HepG2 (cell line): Measurements from ENCODE around the gene KRT40. TPM values are rescaled to one million over a fixed set of nuclear protein-coding genes. Genes with fewer than 3 reads are reported as not detected.
A peak's percentile ranks its signal among the peaks of the same experiment; 100 is the strongest.

Experiments used
- CBX5 ChIP-seq: sonication (generic); formaldehyde crosslinking; IDR thresholded peaks from 2 replicates; pipeline ENCODE4 v1.4.0; 2020; ENCODE audit warnings: missing genetic modification reagents, borderline replicate concordance
- FOXO1 ChIP-seq: sonication (generic); formaldehyde crosslinking; IDR thresholded peaks from 2 replicates; pipeline ENCODE4 v1.4.0; 2020; ENCODE audit warnings: missing genetic modification reagents
- HIVEP1 ChIP-seq: sonication (generic); formaldehyde crosslinking; IDR thresholded peaks from 2 replicates; pipeline ENCODE4 v1.4.0; 2020; ENCODE audit warnings: mild to moderate bottlenecking, missing genetic modification reagents
- MED13 ChIP-seq: sonication (generic); formaldehyde crosslinking; IDR thresholded peaks from 2 replicates; pipeline ENCODE4 v1.5.0; 2020; ENCODE audit warnings: missing genetic modification reagents
- PITX1 ChIP-seq: sonication (generic); formaldehyde crosslinking; IDR thresholded peaks from 2 replicates; pipeline ENCODE4 v1.5.1; 2020; ENCODE audit warnings: mild to moderate bottlenecking, missing genetic modification reagents
- STAG1 ChIP-seq: sonication (generic); formaldehyde crosslinking; IDR thresholded peaks from 2 replicates; pipeline ENCODE4 v1.4.0; 2020; ENCODE audit warnings: missing genetic modification reagents
- TBL1XR1 ChIP-seq: fragments of 150-350 bp; IDR thresholded peaks from 2 replicates; pipeline ENCODE4 v1.6.1; 2014; ENCODE audit warnings: borderline replicate concordance, low read length; ENCODE audit not compliant: partially characterized antibody
- TEAD3 ChIP-seq: optimal IDR thresholded peaks from 2 replicates; pipeline ENCODE3; 2016; ENCODE audit warnings: borderline replicate concordance
- ZBTB20 ChIP-seq: sonication (generic); formaldehyde crosslinking; IDR thresholded peaks from 2 replicates; pipeline ENCODE4 v1.8.1; 2023; ENCODE audit warnings: missing genetic modification reagents, low read depth, mild to moderate bottlenecking, borderline replicate concordance
- ZBTB4 ChIP-seq: sonication (generic); formaldehyde crosslinking; IDR thresholded peaks from 2 replicates; pipeline ENCODE4 v1.4.0; 2020; ENCODE audit warnings: missing genetic modification reagents, mild to moderate bottlenecking, borderline replicate concordance
- ZFY ChIP-seq: sonication (generic); formaldehyde crosslinking; IDR thresholded peaks from 2 replicates; pipeline ENCODE4 v1.4.0; 2020; ENCODE audit warnings: missing genetic modification reagents
- ZNF674 ChIP-seq: sonication (generic); formaldehyde crosslinking; IDR thresholded peaks from 2 replicates; pipeline ENCODE4 v1.5.0; 2020; ENCODE audit warnings: low read depth, mild to moderate bottlenecking, missing genetic modification reagents
- polyA plus RNA-seq, 8 experiments: library from polyadenylated mRNA; depleted of rRNA in 3 of 8; stranded (reverse) in 7 of 8; unstranded in 1 of 8; fragments of >200 nt; fragmentation: Illumina TruSeq in 4 of 8; extraction: Trizol in 4 of 8; gene quantifications; 2 replicates each; pipeline versions ENCODE4 v1.2.1 to v1.2.3, GENCODE V29; 2011 to 2016; ENCODE audit warnings: low read depth in 4 of 8, missing spikeins in 1 of 8, mixed read lengths in 1 of 8; ENCODE audit not compliant: insufficient read depth in 1 of 8
- total RNA-seq, 5 experiments: library from RNA; depleted of rRNA; stranded (reverse); fragments of >200 nt; fragmentation: Illumina TruSeq; extraction: Trizol; gene quantifications; 2 replicates each; pipeline ENCODE4 v1.2.3, GENCODE V29; 2016; ENCODE audit warnings: low read depth in 1 of 5
- TF ChIP-seq, protein P1 (sequence below), 2 experiments: sonication (generic) in 1 of 2; formaldehyde crosslinking in 1 of 2; IDR thresholded peaks; 2 replicates each; pipeline versions ENCODE4 v1.6.1 to v1.9.0; 2014 to 2022; ENCODE audit warnings: antibody characterized with exemption in 1 of 2, borderline replicate concordance in 1 of 2, inconsistent platforms in 1 of 2, low read depth in 1 of 2, missing genetic modification reagents in 1 of 2
- TF ChIP-seq, protein P2 (sequence below): sonication (generic); formaldehyde crosslinking; IDR thresholded peaks from 2 replicates; pipeline ENCODE4 v1.8.0; 2022; ENCODE audit warnings: mild to moderate bottlenecking, missing genetic modification reagents
- TF ChIP-seq, protein P3 (sequence below): IDR thresholded peaks from 2 replicates; pipeline ENCODE4 v1.6.1; 2016

Gene KRT40
- total and polyA plus RNA-seq, 2 of the 13 experiments (the other 11 are each of a cell fraction or from before 2014, with no cell fraction given): not detected

DNA sequence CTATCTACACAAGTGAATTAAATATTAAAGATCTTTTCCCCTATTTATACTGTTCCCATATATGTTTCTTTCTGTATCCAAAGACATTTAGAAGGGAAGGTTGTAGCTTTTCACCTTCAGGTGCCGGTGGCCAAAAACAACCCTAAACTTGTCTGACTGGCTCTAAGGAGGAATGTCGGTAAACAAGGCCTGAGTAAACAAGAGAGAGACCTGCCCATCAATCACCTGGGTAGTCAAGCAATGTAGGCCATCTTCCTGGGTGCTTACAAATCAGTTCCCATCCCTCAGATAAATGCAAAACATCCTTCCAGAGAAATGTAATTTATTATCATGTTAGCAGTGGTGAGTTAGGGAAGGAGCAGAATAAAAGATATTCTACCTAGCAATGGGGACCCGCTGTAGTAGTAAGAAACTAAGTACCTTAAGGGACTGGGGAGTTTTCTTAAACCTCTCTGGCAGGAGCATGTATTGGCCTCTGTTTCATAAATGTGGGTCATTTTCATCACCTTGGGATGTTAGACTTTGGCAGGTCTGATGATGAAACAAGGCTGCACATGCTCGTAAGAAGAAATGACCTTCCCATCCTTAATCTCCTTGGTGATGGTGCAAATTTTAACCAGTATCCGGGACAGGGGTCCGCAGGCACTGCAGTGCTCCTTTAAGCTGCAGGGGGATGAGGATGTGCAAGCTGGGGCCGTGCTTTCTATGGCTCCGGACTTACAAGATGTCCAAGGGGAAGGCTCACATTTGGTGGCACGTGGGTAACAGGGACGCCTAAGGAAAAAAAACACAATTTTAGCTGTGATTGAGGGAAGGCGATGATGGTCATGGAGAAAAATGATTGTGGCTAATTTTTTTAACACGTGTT is 25.8 kb downstream of the KRT40 start (continued):
- TF ChIP-seq, protein P1, sequence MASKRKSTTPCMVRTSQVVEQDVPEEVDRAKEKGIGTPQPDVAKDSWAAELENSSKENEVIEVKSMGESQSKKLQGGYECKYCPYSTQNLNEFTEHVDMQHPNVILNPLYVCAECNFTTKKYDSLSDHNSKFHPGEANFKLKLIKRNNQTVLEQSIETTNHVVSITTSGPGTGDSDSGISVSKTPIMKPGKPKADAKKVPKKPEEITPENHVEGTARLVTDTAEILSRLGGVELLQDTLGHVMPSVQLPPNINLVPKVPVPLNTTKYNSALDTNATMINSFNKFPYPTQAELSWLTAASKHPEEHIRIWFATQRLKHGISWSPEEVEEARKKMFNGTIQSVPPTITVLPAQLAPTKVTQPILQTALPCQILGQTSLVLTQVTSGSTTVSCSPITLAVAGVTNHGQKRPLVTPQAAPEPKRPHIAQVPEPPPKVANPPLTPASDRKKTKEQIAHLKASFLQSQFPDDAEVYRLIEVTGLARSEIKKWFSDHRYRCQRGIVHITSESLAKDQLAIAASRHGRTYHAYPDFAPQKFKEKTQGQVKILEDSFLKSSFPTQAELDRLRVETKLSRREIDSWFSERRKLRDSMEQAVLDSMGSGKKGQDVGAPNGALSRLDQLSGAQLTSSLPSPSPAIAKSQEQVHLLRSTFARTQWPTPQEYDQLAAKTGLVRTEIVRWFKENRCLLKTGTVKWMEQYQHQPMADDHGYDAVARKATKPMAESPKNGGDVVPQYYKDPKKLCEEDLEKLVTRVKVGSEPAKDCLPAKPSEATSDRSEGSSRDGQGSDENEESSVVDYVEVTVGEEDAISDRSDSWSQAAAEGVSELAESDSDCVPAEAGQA (IDR thresholded peaks at IDR 0.05; ENCODE audit: low read depth): no peak
- TF ChIP-seq, protein P1 (CRISPR knock-in tag; IDR thresholded peaks at IDR 0.05; ENCODE audit: borderline replicate concordance): peak; percentile 61; the same call in 1 of the 2 replicates
- TF ChIP-seq TBL1XR1: peak; percentile 16
- TF ChIP-seq ZNF674 (CRISPR knock-in tag): no peak
- peak; percentile 98 for TF ChIP-seq TEAD3
- TF ChIP-seq STAG1 (CRISPR knock-in tag): peak; percentile 22; the same call in 1 of the 2 replicates
- TF ChIP-seq ZBTB4 (CRISPR knock-in tag): no peak
- peak; percentile 43; the same call in 1 of the 2 replicates for TF ChIP-seq CBX5 (CRISPR knock-in tag)
- TF ChIP-seq, protein P2, sequence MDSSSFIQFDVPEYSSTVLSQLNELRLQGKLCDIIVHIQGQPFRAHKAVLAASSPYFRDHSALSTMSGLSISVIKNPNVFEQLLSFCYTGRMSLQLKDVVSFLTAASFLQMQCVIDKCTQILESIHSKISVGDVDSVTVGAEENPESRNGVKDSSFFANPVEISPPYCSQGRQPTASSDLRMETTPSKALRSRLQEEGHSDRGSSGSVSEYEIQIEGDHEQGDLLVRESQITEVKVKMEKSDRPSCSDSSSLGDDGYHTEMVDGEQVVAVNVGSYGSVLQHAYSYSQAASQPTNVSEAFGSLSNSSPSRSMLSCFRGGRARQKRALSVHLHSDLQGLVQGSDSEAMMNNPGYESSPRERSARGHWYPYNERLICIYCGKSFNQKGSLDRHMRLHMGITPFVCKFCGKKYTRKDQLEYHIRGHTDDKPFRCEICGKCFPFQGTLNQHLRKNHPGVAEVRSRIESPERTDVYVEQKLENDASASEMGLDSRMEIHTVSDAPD: peak; percentile 51; the same call in 1 of the 2 replicates
- TF ChIP-seq, protein P3, sequence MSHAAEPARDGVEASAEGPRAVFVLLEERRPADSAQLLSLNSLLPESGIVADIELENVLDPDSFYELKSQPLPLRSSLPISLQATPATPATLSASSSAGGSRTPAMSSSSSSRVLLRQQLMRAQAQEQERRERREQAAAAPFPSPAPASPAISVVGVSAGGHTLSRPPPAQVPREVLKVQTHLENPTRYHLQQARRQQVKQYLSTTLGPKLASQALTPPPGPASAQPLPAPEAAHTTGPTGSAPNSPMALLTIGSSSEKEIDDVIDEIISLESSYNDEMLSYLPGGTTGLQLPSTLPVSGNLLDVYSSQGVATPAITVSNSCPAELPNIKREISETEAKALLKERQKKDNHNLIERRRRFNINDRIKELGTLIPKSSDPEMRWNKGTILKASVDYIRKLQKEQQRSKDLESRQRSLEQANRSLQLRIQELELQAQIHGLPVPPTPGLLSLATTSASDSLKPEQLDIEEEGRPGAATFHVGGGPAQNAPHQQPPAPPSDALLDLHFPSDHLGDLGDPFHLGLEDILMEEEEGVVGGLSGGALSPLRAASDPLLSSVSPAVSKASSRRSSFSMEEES (CRISPR knock-in tag): peak; percentile 48; the same call in 1 of the 2 replicates
- no peak for TF ChIP-seq HIVEP1 (CRISPR knock-in tag)
- peak; percentile 72; the same call in 1 of the 2 replicates for TF ChIP-seq PITX1 (CRISPR knock-in tag)
- peak; percentile 71; the same call in 1 of the 2 replicates for TF ChIP-seq MED13
- peak; percentile 89 for TF ChIP-seq ZFY
- TF ChIP-seq ZBTB20 (CRISPR knock-in tag): peak; percentile 57; the same call in 1 of the 2 replicates
- TF ChIP-seq FOXO1 (CRISPR knock-in tag): peak; percentile 98
